GM21526 (cell line): ENCODE measurements around the gene UBE2A.
A peak's percentile ranks its signal among the peaks of the same experiment; 100 is the strongest.

Experiments used
- ATAC-seq: cut with Tn5 transposase; IDR thresholded peaks from one replicate; pipeline ENCODE4 v1.9.1; 2021; ENCODE audit warnings: moderate library complexity; ENCODE audit not compliant: unreplicated experiment, low FRiP score

The UBE2A gene

GRCh38 chrX:119606280-119607017 lies 32.1 kb downstream of the UBE2A start, which contains the start of gene NKRF:
Gene NKRF, minus strand, starts transcription at chrX:119606424.
- ATAC-seq, result peak; percentile 60

- no peak for ATAC-seq
Measured at GRCh38 chrX:119607018-119607389, 32.6 kb downstream of the UBE2A start.

GRCh38 chrX:119614776-119615175 lies 40.4 kb downstream of the UBE2A start:
- no peak for ATAC-seq

GRCh38 chrX:119617517-119618164 lies 43.3 kb downstream of the UBE2A start:
- ATAC-seq, result peak; percentile 64

- ATAC-seq, result peak; percentile 41
Measured at GRCh38 chrX:119618439-119618838, 44.1 kb downstream of the UBE2A start.

GRCh38 chrX:119622356-119623232 lies 48.2 kb downstream of the UBE2A start:
- no peak for ATAC-seq

GRCh38 chrX:119624417-119624816 lies 50.1 kb downstream of the UBE2A start:
- no peak for ATAC-seq

- no peak for ATAC-seq
Measured at GRCh38 chrX:119624951-119625668, 50.7 kb downstream of the UBE2A start.

GRCh38 chrX:119625843-119626242 lies 51.5 kb downstream of the UBE2A start:
- no peak for ATAC-seq
